RKO (cell line): ENCODE results near the gene ISOC2.

Source experiments
- DNase-seq: peaks from one replicate; pipeline ENCODE4 v3.0.0-alpha.2; 2016; ENCODE audit warnings: low spot score

ISOC2 gene

GRCh38 chr19:55477905-55478304 is 16.5 kb upstream of the ISOC2 start:
- no peak for DNase-seq

DNA sequence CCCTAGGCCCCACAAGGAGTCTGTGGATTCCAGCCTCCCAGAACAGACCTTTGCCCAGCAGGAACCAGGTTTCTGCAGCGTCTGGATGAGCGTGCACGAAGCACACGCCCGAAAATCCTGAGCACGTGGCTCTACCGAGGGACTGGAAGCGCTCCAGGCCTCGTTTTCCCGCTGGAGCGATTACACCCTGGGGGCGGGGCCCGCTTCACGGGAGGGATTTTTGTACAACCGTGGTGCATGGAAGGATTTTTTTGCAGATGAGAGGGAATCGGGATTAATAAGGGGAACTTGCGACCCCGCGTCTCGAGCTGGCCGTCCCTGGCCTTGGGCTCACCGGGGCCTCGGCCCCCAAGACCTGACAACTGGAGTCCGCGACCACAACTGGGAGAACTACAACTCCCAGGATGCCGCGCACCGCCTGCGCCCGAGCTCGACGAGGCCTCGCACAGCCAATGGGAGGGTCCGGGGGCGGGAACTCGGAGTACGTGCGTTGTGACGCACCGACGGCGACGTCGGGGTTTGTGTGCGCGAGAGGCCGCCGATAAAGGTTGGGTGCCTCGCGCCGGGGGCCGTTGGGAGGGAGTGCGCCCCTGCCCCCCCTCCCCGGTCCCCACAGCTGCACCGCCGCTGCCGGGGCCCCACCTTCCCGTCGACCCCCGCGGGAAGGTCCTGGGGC is 14.8 kb upstream of the ISOC2 start, which contains the start of gene ZNF628:
ZNF628 (plus strand) TSS at position 518 of the 676 bp plus-strand sequence. CDS start 3,294 bp downstream, outside the sequence.
- DNase-seq = peak; percentile 98

GRCh38 chr19:55474269-55475265 is 13.1 kb upstream of the ISOC2 start:
- no peak for DNase-seq

DNA sequence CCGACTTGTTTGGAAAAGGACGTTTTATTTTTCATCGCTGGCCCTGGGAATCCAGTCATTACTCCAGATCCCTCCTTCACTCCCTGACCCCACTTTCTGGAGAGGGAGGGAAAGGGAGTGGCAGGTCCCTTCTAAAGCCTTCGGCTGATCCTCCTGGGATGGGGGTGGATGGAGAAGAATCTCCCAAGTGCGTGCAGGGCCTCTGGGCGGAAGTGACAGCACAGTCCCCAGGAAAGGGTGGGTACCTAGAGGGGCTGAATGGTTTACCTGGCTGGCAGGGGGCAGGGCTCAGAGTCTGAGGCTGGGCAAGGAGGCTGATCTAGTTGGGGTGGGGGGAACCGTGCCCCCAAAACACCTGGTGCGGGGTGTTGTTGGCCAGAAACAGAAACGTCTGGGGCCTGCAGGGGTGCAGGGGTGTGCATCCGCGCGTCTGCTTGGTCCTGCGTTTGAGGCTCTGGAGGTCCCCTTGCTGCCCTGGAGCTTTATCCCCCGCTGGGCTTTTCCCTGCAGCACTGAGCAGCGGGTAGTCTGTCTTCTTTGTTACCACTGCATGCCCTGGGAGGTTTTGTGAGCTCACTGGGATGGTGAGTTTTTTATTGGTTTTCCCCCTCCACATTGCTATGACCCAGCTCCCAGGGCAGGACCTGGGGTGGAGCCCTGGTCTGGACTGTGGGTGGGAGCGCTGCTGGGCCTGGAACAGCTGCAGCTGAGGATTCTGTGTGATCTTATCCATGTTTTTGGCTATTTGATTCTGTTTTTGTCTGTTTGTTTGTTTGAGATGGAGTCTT is 12.0 kb upstream of the ISOC2 start:
- DNase-seq = no peak

DNA sequence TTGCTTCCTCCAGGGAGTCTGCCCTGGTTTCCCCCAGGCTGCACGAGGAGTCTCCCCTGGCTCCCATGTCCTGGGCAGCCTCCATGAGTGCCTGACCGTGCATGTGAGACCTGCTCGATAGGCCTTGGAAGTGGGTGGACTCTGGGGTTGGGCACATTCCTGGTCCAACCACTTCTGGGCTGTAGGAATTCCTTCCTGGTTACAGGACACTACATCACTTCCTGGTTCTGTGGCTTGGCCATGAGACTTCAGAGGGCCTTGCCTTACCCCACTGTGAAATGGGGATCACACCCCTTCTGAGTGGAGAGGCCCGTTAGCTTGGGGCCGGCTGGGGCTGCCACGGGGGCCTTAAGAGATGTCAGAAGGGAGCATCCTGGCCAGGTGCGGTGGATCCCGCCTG is 11.0 kb upstream of the ISOC2 start:
- peak; percentile 76 for DNase-seq

GRCh38 chr19:55471266-55471665 is 9.8 kb upstream of the ISOC2 start:
- no peak for DNase-seq

GRCh38 chr19:55468054-55468393 is 6.6 kb upstream of the ISOC2 start:
- DNase-seq = no peak

DNA sequence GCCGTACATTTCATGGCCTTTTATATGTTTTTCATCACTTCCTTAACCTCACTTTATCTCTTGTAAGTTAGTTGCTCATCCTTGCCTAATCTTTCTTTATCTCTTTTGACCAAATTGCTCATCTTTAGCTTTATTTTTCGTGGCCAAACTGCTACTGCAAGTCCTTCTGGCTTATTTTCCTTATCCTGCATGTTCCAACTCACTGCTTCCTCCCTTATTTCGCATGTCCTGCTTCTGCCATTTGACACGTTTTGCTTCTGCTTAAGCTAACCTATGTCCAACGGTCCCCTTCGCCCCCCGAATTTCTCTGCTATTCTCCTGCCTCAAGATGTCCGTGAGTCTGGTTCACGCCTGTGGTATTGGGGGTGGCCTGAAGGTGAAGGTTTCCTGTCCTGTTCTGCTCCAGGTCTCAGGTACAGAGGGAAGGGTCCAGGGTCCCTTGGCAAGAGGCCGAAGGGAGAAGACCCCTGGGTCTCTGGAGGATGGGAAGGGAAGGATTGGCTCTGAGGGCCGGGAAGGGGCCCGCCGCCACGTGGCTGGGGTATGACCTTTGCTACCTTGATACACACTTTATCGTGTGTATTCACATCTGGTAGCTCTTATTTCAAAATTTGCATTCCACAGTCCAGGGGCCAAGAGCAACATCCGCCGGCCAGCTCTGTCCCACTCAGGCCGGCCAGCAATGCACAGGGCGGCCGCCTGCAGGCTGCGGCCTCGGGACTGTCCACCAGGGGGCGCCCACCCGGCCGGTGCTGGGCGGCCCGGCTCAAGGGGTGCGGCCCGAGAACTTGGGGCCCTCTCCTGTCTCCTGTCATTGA is 6.0 kb upstream of the ISOC2 start:
- peak; percentile 64 for DNase-seq

DNA sequence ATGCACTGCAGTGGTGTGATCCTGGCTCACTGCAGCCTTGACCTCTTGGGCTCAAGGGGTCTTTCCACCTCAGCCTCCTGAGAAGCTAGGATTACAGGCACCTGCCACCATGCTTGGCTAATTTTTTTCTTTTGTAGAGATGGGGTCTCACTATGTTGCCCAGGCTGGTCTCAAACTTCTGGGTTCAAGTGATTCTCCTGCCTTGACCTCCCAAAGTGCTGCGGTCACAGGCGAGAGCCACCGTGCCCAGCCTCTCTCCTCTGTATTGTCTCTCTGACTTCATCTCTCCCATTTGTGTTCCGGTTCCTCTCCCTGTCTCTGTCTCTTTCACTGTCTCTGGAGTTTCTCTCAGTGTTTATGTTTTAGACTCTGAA is 4.8 kb upstream of the ISOC2 start:
- DNase-seq = no peak

GRCh38 chr19:55465460-55466240 is 4.2 kb upstream of the ISOC2 start:
- DNase-seq = no peak

- DNase-seq = no peak
These were observed 3.2 kb upstream of the ISOC2 start, which contains the start of gene C19orf85 for GRCh38 chr19:55464662-55465054. Gene C19orf85, minus strand, starts transcription at chr19:55464751. Its CDS starts 197 bp downstream, at chr19:55464554.

DNA sequence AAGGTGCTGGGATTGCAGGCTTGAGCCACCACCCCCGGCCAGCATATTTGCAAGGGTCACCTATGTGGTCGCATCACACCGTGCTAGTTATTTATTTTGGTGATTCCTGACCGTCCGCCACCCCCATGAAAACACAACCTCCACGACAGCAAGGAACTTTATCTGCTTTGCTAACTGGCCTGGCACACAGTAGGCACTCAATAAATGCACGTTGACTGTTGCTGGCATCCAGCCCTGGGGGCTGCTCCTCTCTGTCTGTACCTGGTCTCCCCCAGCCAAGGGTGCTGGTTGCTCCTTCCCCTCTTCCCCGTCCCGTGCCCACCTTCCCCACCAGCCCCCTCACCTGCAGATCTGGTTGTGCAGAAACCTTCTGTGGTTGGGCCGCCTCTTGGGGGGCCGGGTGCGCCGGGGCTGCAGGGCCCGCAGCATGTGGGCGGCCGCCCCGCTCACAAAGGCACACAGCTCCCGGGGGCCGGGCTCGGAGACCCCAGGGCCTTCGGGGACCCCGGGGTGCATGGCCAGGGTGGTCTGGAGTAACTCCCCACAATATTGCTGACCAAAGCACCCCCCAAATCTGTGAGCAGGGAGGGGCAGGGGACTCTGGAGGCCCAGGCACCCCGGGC is 2.7 kb upstream of the ISOC2 start:
- no peak for DNase-seq

- no peak for DNase-seq
These were observed 2.2 kb upstream of the ISOC2 start for GRCh38 chr19:55463583-55464031.

- DNase-seq = no peak
These were observed 1.3 kb upstream of the ISOC2 start for GRCh38 chr19:55462722-55463121.

DNA sequence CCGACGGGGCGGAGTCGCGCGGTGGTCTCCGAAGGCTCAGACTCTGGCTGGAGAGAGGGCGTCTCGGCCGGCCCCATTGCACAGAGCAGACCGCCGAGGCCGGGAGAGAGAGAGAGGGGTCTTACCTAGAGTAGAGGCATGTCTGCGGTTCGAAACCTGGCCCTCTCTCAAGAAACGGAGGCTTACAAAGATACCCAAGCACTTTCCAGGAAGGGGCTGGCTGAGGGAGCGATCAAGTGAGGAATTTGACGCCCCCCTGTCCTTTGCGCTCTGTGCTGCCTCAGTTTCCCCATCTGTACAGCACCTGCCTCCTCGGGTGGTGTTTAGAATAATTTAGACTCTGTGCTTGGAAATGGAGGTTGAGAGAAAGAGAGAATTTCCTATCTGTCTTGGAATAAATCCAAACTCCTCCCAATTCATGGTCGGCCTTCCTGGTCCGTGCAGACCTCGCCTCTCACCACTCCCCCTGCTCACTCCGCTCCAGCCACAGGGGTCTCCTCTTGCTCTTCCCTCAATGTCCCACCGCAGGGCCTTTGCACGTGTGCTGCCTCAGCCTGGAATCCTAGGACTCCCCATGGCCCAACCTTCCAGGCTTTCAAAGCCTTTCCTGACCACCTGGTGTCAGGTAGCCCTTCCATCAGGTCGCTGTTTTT is 658 bp upstream of the ISOC2 start:
- peak; percentile 35 for DNase-seq

DNA sequence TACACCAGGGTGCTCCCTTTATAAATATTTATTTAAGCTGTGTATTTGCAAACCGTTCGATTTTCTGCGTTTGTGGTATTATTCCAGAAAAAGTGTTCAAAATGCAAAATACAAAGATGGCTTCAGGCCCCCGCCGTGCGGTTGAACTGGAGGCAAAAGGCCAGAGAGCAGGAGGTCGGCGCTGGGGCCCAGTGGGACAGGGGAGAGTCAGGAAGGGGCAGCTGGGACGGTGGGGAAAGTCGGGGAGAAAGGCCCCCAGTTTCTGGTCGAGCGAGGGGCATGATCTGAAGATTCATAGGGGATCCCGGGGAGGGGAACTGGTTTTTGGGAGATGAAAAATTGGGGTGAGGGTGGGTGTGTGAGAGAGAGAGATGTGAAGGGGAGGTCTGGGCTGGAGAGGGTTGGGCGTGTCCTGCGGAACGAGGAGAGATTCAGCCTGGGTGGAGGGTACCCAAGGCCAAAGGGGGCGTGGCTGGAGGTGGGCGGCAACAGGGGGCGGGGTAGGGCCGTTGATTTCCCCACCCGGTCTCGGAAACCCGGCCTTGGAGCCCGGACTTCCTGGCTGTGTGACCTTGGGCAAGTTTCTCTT is 678 bp downstream of the ISOC2 start:
- peak; percentile 55 for DNase-seq

DNA sequence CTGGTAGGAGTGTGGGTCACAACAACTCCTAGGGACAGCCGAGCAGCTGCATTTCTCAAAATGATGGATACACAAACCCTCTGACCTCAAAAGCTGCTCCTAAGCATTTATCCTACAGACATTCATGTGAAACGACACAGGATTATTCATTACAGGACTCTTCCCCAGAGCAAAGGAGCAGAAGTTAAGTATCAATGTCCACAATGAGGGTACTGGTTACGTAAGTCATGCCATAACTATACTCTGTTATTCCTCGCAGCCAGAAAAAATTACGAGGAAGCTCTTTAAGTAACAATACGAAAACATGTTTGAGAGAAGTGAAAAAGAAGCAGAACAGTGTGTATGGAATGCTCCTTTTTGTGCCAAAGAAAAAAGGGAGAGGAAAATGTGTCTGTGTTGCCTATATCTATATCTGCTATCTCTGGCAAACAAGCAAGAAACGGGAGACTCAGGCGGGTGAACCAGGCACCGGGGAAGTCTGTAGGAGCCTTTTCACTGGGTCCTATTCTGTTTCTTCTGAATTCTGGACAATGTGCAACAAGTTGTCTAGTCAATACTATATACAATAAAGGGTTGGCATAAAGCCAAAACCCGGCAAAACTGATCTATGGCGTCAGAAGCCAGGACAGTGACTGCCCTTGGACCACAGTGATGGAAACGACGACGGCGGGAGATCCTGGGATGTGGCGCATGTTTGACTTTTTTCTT is 1.3 kb downstream of the ISOC2 start:
- DNase-seq = no peak

DNA sequence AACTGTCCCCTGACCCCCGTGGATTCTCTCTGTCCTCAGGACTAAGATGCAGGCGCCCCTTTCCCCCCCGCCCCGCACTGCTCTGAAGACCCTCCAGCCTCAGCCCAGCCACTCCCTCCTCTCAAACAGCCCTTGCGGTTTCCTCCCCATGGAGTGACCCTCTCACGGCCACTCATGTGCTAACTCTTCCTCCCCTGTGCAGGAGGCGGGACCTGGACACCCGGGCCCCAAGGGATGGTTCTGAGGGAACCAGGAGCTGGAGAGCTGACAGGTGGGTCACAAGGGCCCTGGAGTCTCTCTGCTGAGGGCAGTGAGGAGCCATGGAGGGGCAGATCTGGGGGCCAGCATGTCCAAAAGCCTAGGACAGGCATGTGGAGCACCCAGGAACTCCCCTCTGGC is 1.9 kb downstream of the ISOC2 start:
- DNase-seq = no peak
